Astrocyte (in vitro differentiated cells and primary cell): Measurements from ENCODE around the gene ARMC12. TPM values are rescaled to one million over a fixed set of nuclear protein-coding genes. Genes with fewer than 3 reads are reported as not detected.

Experiments used
- DNase-seq: peaks from one replicate; pipeline ENCODE4 v3.0.0-alpha.2; 2010; ENCODE audit warnings: low read depth
- FAIRE-seq: peaks from 2 replicates; lab custom pipeline; 2011; peaks lifted over from hg19 to GRCh38; lab: Jason Lieb, UNC
- H2AFZ ChIP-seq: 2 replicates; pipeline ENCODE4 v1.6.0; 2012; ENCODE audit warnings: low read depth, low read length, inconsistent platforms
- H3K27ac ChIP-seq: 2 replicates; pipeline ENCODE4 v1.5.1; 2011; ENCODE audit warnings: low read depth, low read length, inconsistent platforms
- H3K27me3 ChIP-seq: 2 replicates; pipeline ENCODE4 v1.6.0; 2011; ENCODE audit warnings: low read length, inconsistent platforms; ENCODE audit not compliant: insufficient read depth
- H3K36me3 ChIP-seq: 2 replicates; pipeline ENCODE4 v1.5.1; 2011; ENCODE audit warnings: low read length, inconsistent platforms; ENCODE audit not compliant: insufficient read depth
- H3K4me1 ChIP-seq: 2 replicates; pipeline ENCODE4 v1.5.1; 2011; ENCODE audit warnings: low read length, inconsistent platforms; ENCODE audit not compliant: insufficient read depth
- H3K4me2 ChIP-seq: 2 replicates; pipeline ENCODE4 v1.6.0; 2012; ENCODE audit warnings: low read length, inconsistent platforms
- H3K4me3 ChIP-seq: 2 replicates; pipeline ENCODE4 v1.5.1; 2011; ENCODE audit warnings: low read depth, mild to moderate bottlenecking, low read length, inconsistent platforms; ENCODE audit not compliant: insufficient read depth
- H3K79me2 ChIP-seq: 2 replicates; pipeline ENCODE4 v1.6.0; 2012; ENCODE audit warnings: mild to moderate bottlenecking, low read length, inconsistent platforms; ENCODE audit not compliant: insufficient read depth
- H3K9ac ChIP-seq: 2 replicates; pipeline ENCODE4 v1.6.0; 2012; ENCODE audit warnings: mild to moderate bottlenecking, low read length, inconsistent platforms
- H3K9me3 ChIP-seq: 2 replicates; pipeline ENCODE4 v1.5.1; 2012; ENCODE audit warnings: low read depth, mild to moderate bottlenecking, low read length, inconsistent platforms; ENCODE audit not compliant: insufficient read depth
- H4K20me1 ChIP-seq: 2 replicates; pipeline ENCODE4 v1.6.0; 2012; ENCODE audit warnings: low read length, inconsistent platforms; ENCODE audit not compliant: insufficient read depth
- H3K27ac Mint-ChIP-seq: one replicate; pipeline ENCODE4 v1.8.0; 2021; ENCODE audit warnings: mild to moderate bottlenecking, mixed read lengths; ENCODE audit not compliant: unreplicated experiment
- H3K27me3 Mint-ChIP-seq: one replicate; pipeline ENCODE4 v1.8.0; 2021; ENCODE audit warnings: low read depth, mixed read lengths; ENCODE audit not compliant: unreplicated experiment
- H3K36me3 Mint-ChIP-seq: one replicate; pipeline ENCODE4 v1.8.0; 2021; ENCODE audit warnings: low read depth, mixed read lengths; ENCODE audit not compliant: unreplicated experiment
- H3K4me1 Mint-ChIP-seq: one replicate; pipeline ENCODE4 v1.8.0; 2021; ENCODE audit warnings: low read depth, mixed read lengths; ENCODE audit not compliant: unreplicated experiment
- H3K4me3 Mint-ChIP-seq: one replicate; pipeline ENCODE4 v1.8.0; 2021; ENCODE audit warnings: mild to moderate bottlenecking, moderate library complexity, mixed read lengths; ENCODE audit not compliant: unreplicated experiment
- H3K9me3 Mint-ChIP-seq: one replicate; pipeline ENCODE4 v1.8.0; 2021; ENCODE audit warnings: mild to moderate bottlenecking, mixed read lengths; ENCODE audit not compliant: unreplicated experiment
- EZH2 ChIP-seq: IDR thresholded peaks from 2 replicates; pipeline ENCODE4 v1.6.1; 2012; ENCODE audit warnings: mild to moderate bottlenecking, low read length, inconsistent platforms; ENCODE audit not compliant: insufficient read depth
- total RNA-seq: library from RNA; stranded (reverse); gene quantifications from 2 replicates; pipeline ENCODE4 v1.2.1, GENCODE V29; 2021
- TF ChIP-seq, protein P1 (sequence below): IDR thresholded peaks from 2 replicates; pipeline ENCODE4 v1.5.1; 2011; ENCODE audit warnings: low read depth, mild to moderate bottlenecking, inconsistent platforms, low read length, moderate library complexity; ENCODE audit not compliant: insufficient read depth

The ARMC12 gene
- total RNA-seq, 1 donor from 2014 or later: 0.25 TPM

DNA sequence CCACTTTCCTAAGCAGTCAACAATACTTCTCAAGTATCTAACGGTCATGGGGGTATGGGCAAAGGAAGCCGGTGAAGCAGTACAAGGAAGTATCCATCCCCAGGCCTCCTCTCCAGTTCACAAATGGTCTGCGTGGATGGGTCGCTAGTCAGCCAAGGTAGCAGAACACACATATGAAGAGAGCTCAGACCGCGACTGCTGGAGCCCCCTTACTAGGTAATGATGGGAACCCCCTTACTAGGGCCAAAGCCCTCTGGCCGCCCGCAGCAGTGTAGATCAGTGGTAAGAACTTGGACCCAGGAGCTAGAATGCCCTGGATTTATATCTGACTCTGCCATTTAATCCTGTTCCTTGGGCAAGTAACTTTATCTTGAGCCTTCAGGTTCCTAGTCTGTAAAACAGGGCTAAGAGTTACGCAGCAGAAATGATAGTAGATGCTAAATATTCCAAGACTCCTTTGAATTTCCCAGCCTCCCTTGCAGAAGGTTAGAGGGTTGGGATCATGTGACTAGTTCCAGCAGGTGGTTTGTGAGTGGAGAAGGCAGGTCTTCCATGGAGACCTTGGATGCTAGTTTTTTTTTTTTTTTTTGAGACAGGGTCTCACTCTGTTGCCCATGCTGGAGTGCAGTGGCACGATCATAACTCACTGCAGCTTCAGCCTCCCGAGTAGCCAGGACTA is 37.4 kb downstream of the ARMC12 start:
- Histone ChIP-seq H2AFZ (no peak overlapping the region), H3K79me2 (no peaks in the 10 kb centered on the region), H3K27ac (no peak overlapping the region), H3K36me3 (no peaks in the 10 kb centered on the region), H3K4me1 (no peaks in the 10 kb centered on the region), H4K20me1 (no peaks in the 10 kb centered on the region), H3K4me3 (no peak overlapping the region), H3K9ac (no peak overlapping the region), H3K9me3 (no peaks in the 10 kb centered on the region), H3K4me2 (no peak overlapping the region), H3K27me3 (peaks cover 9% of the 10 kb centered on the region)
- Mint-ChIP-seq H3K27me3 (peaks cover 38% of the 10 kb centered on the region), H3K36me3 (no peaks in the 10 kb centered on the region), H3K4me1 (no peaks in the 10 kb centered on the region), H3K4me3 (no peak overlapping the region), H3K27ac (no peak overlapping the region), H3K9me3 (peaks cover 1% of the 10 kb centered on the region)
- DNase-seq (no peak), FAIRE-seq (no peak)
- TF ChIP-seq, protein P1, sequence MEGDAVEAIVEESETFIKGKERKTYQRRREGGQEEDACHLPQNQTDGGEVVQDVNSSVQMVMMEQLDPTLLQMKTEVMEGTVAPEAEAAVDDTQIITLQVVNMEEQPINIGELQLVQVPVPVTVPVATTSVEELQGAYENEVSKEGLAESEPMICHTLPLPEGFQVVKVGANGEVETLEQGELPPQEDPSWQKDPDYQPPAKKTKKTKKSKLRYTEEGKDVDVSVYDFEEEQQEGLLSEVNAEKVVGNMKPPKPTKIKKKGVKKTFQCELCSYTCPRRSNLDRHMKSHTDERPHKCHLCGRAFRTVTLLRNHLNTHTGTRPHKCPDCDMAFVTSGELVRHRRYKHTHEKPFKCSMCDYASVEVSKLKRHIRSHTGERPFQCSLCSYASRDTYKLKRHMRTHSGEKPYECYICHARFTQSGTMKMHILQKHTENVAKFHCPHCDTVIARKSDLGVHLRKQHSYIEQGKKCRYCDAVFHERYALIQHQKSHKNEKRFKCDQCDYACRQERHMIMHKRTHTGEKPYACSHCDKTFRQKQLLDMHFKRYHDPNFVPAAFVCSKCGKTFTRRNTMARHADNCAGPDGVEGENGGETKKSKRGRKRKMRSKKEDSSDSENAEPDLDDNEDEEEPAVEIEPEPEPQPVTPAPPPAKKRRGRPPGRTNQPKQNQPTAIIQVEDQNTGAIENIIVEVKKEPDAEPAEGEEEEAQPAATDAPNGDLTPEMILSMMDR: no peak
- no peak for TF ChIP-seq EZH2

DNA sequence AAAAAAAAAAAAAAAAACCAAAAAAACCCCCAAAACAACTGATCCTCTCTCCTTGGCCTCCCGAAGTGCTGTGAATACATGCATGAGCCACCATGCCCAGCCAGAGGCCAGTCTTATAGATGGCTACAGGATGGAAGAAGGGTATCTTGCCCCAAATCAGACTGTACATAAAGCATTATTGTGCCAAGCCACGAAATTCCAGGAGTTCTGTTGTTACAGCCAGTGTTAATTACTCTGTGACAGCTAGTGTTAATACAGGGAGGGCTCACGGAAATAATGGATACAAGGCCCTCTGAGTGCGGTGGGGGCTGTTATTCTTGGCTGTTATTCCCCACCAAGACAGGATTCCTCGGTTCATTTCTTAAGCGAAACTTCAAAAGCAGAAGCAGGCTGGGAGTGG is 38.2 kb downstream of the ARMC12 start:
- no peaks in the 10 kb centered on the region for H3K79me2 ChIP-seq
- H3K9me3 ChIP-seq: no peaks in the 10 kb centered on the region
- TF ChIP-seq EZH2: no peak
- TF ChIP-seq, protein P1: no peak
- DNase-seq (no peak), FAIRE-seq (no peak)
- no peaks in the 10 kb centered on the region for H4K20me1 ChIP-seq
- Mint-ChIP-seq H3K36me3 (no peaks in the 10 kb centered on the region), H3K27ac (no peak overlapping the region), H3K27me3 (peaks cover 45% of the 10 kb centered on the region), H3K4me3 (no peak overlapping the region), H3K9me3 (peaks cover 4% of the 10 kb centered on the region), H3K4me1 (no peaks in the 10 kb centered on the region)
- peaks cover 7% of the 10 kb centered on the region for H3K27me3 ChIP-seq
- no peak overlapping the region for H2AFZ ChIP-seq
- H3K4me1 ChIP-seq: no peaks in the 10 kb centered on the region
- H3K4me3 ChIP-seq: no peak overlapping the region
- no peaks in the 10 kb centered on the region for H3K36me3 ChIP-seq
- H3K4me2 ChIP-seq: no peak overlapping the region
- no peak overlapping the region for H3K9ac ChIP-seq
- H3K27ac ChIP-seq: no peak overlapping the region
